Liver (tissue), 9 donors: ENCODE results near the gene RASAL1. TPM values are rescaled to one million over a fixed set of nuclear protein-coding genes. Genes with fewer than 3 reads are reported as not detected.

Experiments used
- DNase-seq: peaks from one replicate; pipeline ENCODE4 v3.0.0-alpha.2; 2017; ENCODE audit warnings: low spot score
- H3K27ac ChIP-seq, 2 donors: one replicate each; pipeline ENCODE4 v1.7.0; 2013; ENCODE audit warnings: inconsistent platforms in 2 of 2, low read length in 2 of 2, control low read depth in 1 of 2, low read depth in 1 of 2, mild to moderate bottlenecking in 1 of 2
- H3K27me3 ChIP-seq, 4 donors: one replicate each; pipeline versions ENCODE4 v1.6.1 to v1.7.0; 2013; ENCODE audit warnings: low read length in 3 of 4, inconsistent platforms in 1 of 4, mild to moderate bottlenecking in 1 of 4, moderate library complexity in 1 of 4; ENCODE audit not compliant: control insufficient read depth in 4 of 4, insufficient read depth in 4 of 4
- H3K36me3 ChIP-seq, 4 donors: one replicate each; pipeline versions ENCODE4 v1.6.1 to v1.7.0; 2013; ENCODE audit warnings: low read length in 3 of 4, mild to moderate bottlenecking in 3 of 4, low read depth in 1 of 4, moderate library complexity in 1 of 4; ENCODE audit not compliant: control insufficient read depth in 4 of 4, insufficient read depth in 3 of 4
- H3K4me1 ChIP-seq, 4 donors: one replicate each; pipeline versions ENCODE4 v1.6.1 to v1.7.0; 2013; ENCODE audit warnings: low read length in 3 of 4, mild to moderate bottlenecking in 3 of 4, moderate library complexity in 1 of 4; ENCODE audit not compliant: control insufficient read depth in 4 of 4, insufficient read depth in 4 of 4
- H3K4me3 ChIP-seq, 3 donors: one replicate each; pipeline versions ENCODE4 v1.6.1 to v1.7.0; 2013; ENCODE audit warnings: low read length in 3 of 3, control low read depth in 1 of 3, low read depth in 1 of 3, mild to moderate bottlenecking in 1 of 3
- H3K9ac ChIP-seq, 2 donors: one replicate each; pipeline ENCODE4 v1.7.0; 2013; ENCODE audit warnings: low read length in 2 of 2, mild to moderate bottlenecking in 2 of 2, moderate library complexity in 2 of 2, control low read depth in 1 of 2, low read depth in 1 of 2
- H3K9me3 ChIP-seq, 4 donors: one replicate each; pipeline versions ENCODE4 v1.6.1 to v1.7.0; 2013; ENCODE audit warnings: low read length in 3 of 4; ENCODE audit not compliant: control insufficient read depth in 4 of 4
- ATF3 ChIP-seq: IDR thresholded peaks from 2 replicates; pipeline ENCODE4 v1.6.1; 2016; ENCODE audit warnings: antibody characterized with exemption
- CTCF ChIP-seq: fragments of 150-350 bp; IDR thresholded peaks from 2 replicates; pipeline ENCODE4 v1.5.1; 2017; ENCODE audit warnings: improper control_type of control experiment, low read depth, low read length; ENCODE audit not compliant: missing input control
- EGR1 ChIP-seq, 2 donors: IDR thresholded peaks; 2 replicates each; pipeline ENCODE4 v1.6.1; 2016 to 2018; ENCODE audit warnings: antibody characterized with exemption in 2 of 2, low read depth in 2 of 2
- FOXA1 ChIP-seq: IDR thresholded peaks from 2 replicates; pipeline ENCODE4 v1.6.1; 2016; ENCODE audit warnings: antibody characterized with exemption
- FOXA2 ChIP-seq: IDR thresholded peaks from 2 replicates; pipeline ENCODE4 v1.6.1; 2016; ENCODE audit warnings: antibody characterized with exemption
- GABPA ChIP-seq, 2 donors: IDR thresholded peaks in 1 of 2; conservative IDR thresholded peaks in 1 of 2; 2 replicates each; pipeline ENCODE4 v1.6.1; 2016; ENCODE audit warnings: antibody characterized with exemption in 2 of 2, mild to moderate bottlenecking in 1 of 2, moderate library complexity in 1 of 2
- HNF4A ChIP-seq, 2 donors: conservative IDR thresholded peaks; 2 replicates each; pipeline ENCODE4 v1.6.1; 2016; ENCODE audit warnings: antibody characterized with exemption in 2 of 2, mild to moderate bottlenecking in 2 of 2
- HNF4G ChIP-seq: IDR thresholded peaks from 2 replicates; pipeline ENCODE4 v1.6.1; 2016; ENCODE audit warnings: antibody characterized with exemption
- JUND ChIP-seq, 2 donors: IDR thresholded peaks; 2 replicates each; pipeline ENCODE4 v1.6.1; 2016; ENCODE audit warnings: antibody characterized with exemption in 2 of 2
- MAX ChIP-seq: IDR thresholded peaks from 2 replicates; pipeline ENCODE4 v1.6.1; 2016; ENCODE audit warnings: antibody characterized with exemption
- RAD21 ChIP-seq, 2 donors: IDR thresholded peaks; 2 replicates each; pipeline ENCODE4 v1.6.1; 2016; ENCODE audit warnings: antibody characterized with exemption in 2 of 2, mild to moderate bottlenecking in 2 of 2
- REST ChIP-seq: IDR thresholded peaks from 2 replicates; pipeline ENCODE4 v1.6.1; 2016; ENCODE audit warnings: antibody characterized with exemption, mild to moderate bottlenecking
- RXRA ChIP-seq, 2 donors: IDR thresholded peaks; 2 replicates each; pipeline ENCODE4 v1.6.1; 2017 to 2018; ENCODE audit warnings: antibody characterized with exemption in 2 of 2, mild to moderate bottlenecking in 1 of 2
- SP1 ChIP-seq: IDR thresholded peaks from 2 replicates; pipeline ENCODE4 v1.6.1; 2018; ENCODE audit warnings: antibody characterized with exemption, mild to moderate bottlenecking
- TAF1 ChIP-seq: conservative IDR thresholded peaks from 2 replicates; pipeline ENCODE4 v1.6.1; 2016; ENCODE audit warnings: antibody characterized with exemption, mild to moderate bottlenecking
- YY1 ChIP-seq: IDR thresholded peaks from 2 replicates; pipeline ENCODE4 v1.6.1; 2016; ENCODE audit warnings: antibody characterized with exemption, mild to moderate bottlenecking
- ZBTB33 ChIP-seq: IDR thresholded peaks from 2 replicates; pipeline ENCODE4 v1.6.1; 2016; ENCODE audit warnings: antibody characterized with exemption
- WGBS: extraction: QIAGEN DNeasy Blood & Tissue Kit; methylation state at CpG from one replicate; pipeline ENCODE4 v1.1.7; 2013; 5-methylcytosine and 5-hydroxymethylcytosine counted together
- polyA plus RNA-seq, 2 donors: library from polyadenylated mRNA; stranded (reverse) in 1 of 2; unstranded in 1 of 2; fragments of 200-250 nt in 1 of 2; fragments of >200 nt in 1 of 2; fragmentation: Nextera tagmentation in 1 of 2; extraction: Ambion mirVana in 1 of 2; gene quantifications; one replicate each; pipeline versions ENCODE4 v1.2.1 to v1.2.3, GENCODE V29; 2013 to 2015
- total RNA-seq, 2 donors: library from RNA; depleted of rRNA; stranded (reverse); fragments of >200 nt; gene quantifications; one replicate each; pipeline ENCODE4 v1.2.3, GENCODE V29; 2014
- donor health status: healthy.
- donor health status: healthy.
- donor health status: healthy.
- donor health status: healthy.
- donor health status: healthy.

RASAL1 gene
- total and polyA plus RNA-seq, 4 donors = 0.20 to 0.33 (median 0.26) TPM

GRCh38 chr12:113134071-113134470 is 1.5 kb downstream of the RASAL1 start:
- DNase-seq = no peak
- TF ChIP-seq MAX = no peak
- TF ChIP-seq JUND (IDR thresholded peaks at IDR 0.05) = no peak
- TF ChIP-seq RAD21 (IDR thresholded peaks at IDR 0.05) = no peak
- H3K27ac ChIP-seq = no peak overlapping the region

GRCh38 chr12:113133666-113134065 is 1.9 kb downstream of the RASAL1 start:
- TF ChIP-seq FOXA2 (no peak), FOXA1 (no peak), RXRA (IDR thresholded peaks at IDR 0.05) (no peak), SP1 (no peak), CTCF (no peak), TAF1 (no peak), EGR1 (IDR thresholded peaks at IDR 0.05; ENCODE audit: low read depth in 2 of 2) (no peak)
- Histone ChIP-seq H3K4me3 (no peak overlapping the region), H3K4me1 (peaks cover 0 to 4% (median 3%) of the 10 kb centered on the region in 4 donors), H3K9me3 (no peaks in the 10 kb centered on the region), H3K36me3 (no peaks in the 10 kb centered on the region), H3K9ac (no peak overlapping the region), H3K27me3 (peaks cover 0 to 5% (median 1%) of the 10 kb centered on the region in 4 donors), H3K27ac (no peak overlapping the region)
- no peak for DNase-seq
- WGBS = 79% methylated on average over 3 of the region's 3 CpGs

More at GRCh38 chr12:113134071-113134470, 1.5 kb downstream of the RASAL1 start:
- peaks cover 0 to 4% (median 3%) of the 10 kb centered on the region in 4 donors for H3K4me1 ChIP-seq
- H3K9ac ChIP-seq = no peak overlapping the region
- no peaks in the 10 kb centered on the region for H3K9me3 ChIP-seq
- WGBS = 78% methylated on average over 2 of the region's 2 CpGs
- no peak overlapping the region for H3K4me3 ChIP-seq
- H3K27me3 ChIP-seq = peaks cover 0 to 5% (median 1%) of the 10 kb centered on the region in 4 donors
- no peaks in the 10 kb centered on the region for H3K36me3 ChIP-seq

GRCh38 chr12:113133036-113133435 is 2.5 kb downstream of the RASAL1 start:
- peaks cover 0 to 5% (median 1%) of the 10 kb centered on the region in 4 donors for H3K27me3 ChIP-seq
- H3K4me3 ChIP-seq = no peak overlapping the region
- no peak overlapping the region for H3K9ac ChIP-seq
- DNase-seq = no peak
- H3K9me3 ChIP-seq = no peaks in the 10 kb centered on the region
- peaks cover 0 to 4% (median 3%) of the 10 kb centered on the region in 4 donors for H3K4me1 ChIP-seq
- no peak overlapping the region for H3K27ac ChIP-seq
- WGBS = 67% methylated on average over 6 of the region's 6 CpGs
- no peaks in the 10 kb centered on the region for H3K36me3 ChIP-seq
- TF ChIP-seq YY1 (no peak), ATF3 (no peak), HNF4A (conservative IDR thresholded peaks at IDR 0.05) (no peak), REST (no peak), ZBTB33 (no peak), JUND (IDR thresholded peaks at IDR 0.05) (no peak), FOXA2 (no peak), SP1 (no peak), MAX (no peak), HNF4G (no peak), RXRA (IDR thresholded peaks at IDR 0.05) (no peak), RAD21 (IDR thresholded peaks at IDR 0.05) (no peak), FOXA1 (no peak), EGR1 (IDR thresholded peaks at IDR 0.05; ENCODE audit: low read depth in 2 of 2) (no peak), CTCF (no peak), GABPA (IDR thresholded peaks at IDR 0.05 in 1 of 2, conservative IDR thresholded peaks at IDR 0.05 in 1 of 2) (no peak)
